ENCODE measurements around the gene SLC6A6. TPM values are rescaled to one million over a fixed set of nuclear protein-coding genes. Genes with fewer than 3 reads are reported as not detected.
A peak's percentile ranks its signal among the peaks of the same experiment; 100 is the strongest.

The SLC6A6 gene
- total RNA-seq, 2 experiments from 2014 or later, result 27.8 to 31.2 TPM

DNA sequence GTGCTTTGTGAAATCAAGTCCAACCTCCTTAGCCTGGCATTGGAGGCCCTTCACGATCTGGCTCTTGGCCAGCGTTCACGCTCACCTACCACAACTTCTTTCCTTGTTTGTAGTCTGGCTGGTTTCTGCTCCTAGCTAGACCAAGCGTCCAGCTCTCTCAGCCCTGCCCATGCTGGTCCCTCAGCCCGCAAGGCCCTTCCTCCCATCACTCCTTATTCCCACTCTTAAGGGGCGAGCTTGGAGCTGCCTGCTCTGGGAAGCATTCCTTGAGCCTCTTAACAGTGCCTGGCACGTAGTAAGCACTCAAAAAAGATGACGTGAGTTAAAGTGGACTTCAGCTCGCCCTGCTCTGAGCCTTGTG, 8.7 kb downstream of the SLC6A6 start:
- Mint-ChIP-seq H3K27ac (no peak overlapping the region), H3K4me3 (no peak overlapping the region), H3K36me3 (ENCODE audit: low read depth) (peaks cover 36% of the 10 kb centered on the region), H3K27me3 (no peaks in the 10 kb centered on the region), H3K4me1 (ENCODE audit: low read depth) (peaks cover 23% of the 10 kb centered on the region), H3K9me3 (no peaks in the 10 kb centered on the region)
- Histone ChIP-seq H3K27me3 (ENCODE audit: control insufficient read depth in 1 of 2, insufficient read depth in 2 of 2, low read length in 2 of 2) (no peaks in the 10 kb centered on the region), H3K4me1 (ENCODE audit: insufficient read depth, low read length) (peaks cover 36% of the 10 kb centered on the region), H3K27ac (ENCODE audit: low read depth in 1 of 2, low read length in 2 of 2) (peak overlapping the region in 1 of 2 donors; percentile 9), H3K9me3 (ENCODE audit: control insufficient read depth in 1 of 2, insufficient read depth in 1 of 2, low read length in 2 of 2) (no peaks in the 10 kb centered on the region), H3K4me3 (ENCODE audit: low read length) (no peak overlapping the region), H3K36me3 (ENCODE audit: insufficient read depth, low read length) (peaks cover 42% of the 10 kb centered on the region)
- no peak for TF ChIP-seq CTCF (IDR thresholded peaks at IDR 0.05)
- DNase-seq, result no peak
- ATAC-seq (ENCODE audit: poor library complexity), result no peak
- ChIA-PET POLR2A (no interaction called here), CTCF (interaction anchor here (1.2 kb wide), 1 partner anchor 9 kb away, joined by 3 read pairs; the partner anchor contains the start of gene SLC6A6)
- intact Hi-C loops (cut with DNase I, micrococcal nuclease), result no loop called here

DNA sequence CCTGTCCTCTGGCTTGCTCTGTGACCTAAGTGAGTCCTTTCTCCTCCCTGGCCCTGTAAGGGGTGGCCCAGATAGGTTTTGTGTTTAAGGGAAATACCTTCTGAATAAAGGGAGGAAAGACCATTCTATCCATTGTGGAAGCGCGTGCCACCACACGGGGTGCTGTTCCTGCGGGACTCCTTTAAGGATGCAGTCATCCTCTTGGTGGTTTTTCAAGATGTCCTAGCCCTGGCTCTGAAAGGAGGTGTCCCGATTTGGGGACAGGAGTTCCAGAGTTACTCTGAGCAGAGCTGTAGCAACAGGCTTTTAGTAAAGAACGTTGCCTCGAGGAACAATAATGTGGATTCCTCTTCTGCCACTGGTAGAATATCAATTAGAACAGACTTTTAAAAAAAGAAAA, 9.6 kb downstream of the SLC6A6 start:
- ATAC-seq (ENCODE audit: poor library complexity), result no peak
- Histone ChIP-seq H3K4me1 (ENCODE audit: insufficient read depth, low read length) (peaks cover 29% of the 10 kb centered on the region), H3K4me3 (ENCODE audit: low read length) (no peak overlapping the region), H3K27ac (ENCODE audit: low read depth in 1 of 2, low read length in 2 of 2) (no peak overlapping the region), H3K27me3 (ENCODE audit: control insufficient read depth in 1 of 2, insufficient read depth in 2 of 2, low read length in 2 of 2) (no peaks in the 10 kb centered on the region), H3K36me3 (ENCODE audit: insufficient read depth, low read length) (peaks cover 50% of the 10 kb centered on the region), H3K9me3 (ENCODE audit: control insufficient read depth in 1 of 2, insufficient read depth in 1 of 2, low read length in 2 of 2) (no peaks in the 10 kb centered on the region)
- Mint-ChIP-seq H3K27ac (no peak overlapping the region), H3K36me3 (ENCODE audit: low read depth) (peaks cover 36% of the 10 kb centered on the region), H3K27me3 (no peaks in the 10 kb centered on the region), H3K9me3 (no peaks in the 10 kb centered on the region), H3K4me1 (ENCODE audit: low read depth) (peaks cover 17% of the 10 kb centered on the region), H3K4me3 (no peak overlapping the region)
- ChIA-PET POLR2A (no interaction called here), CTCF (interaction anchor here (1.2 kb wide), 1 partner anchor 10 kb away, joined by 3 read pairs; the partner anchor contains the start of gene SLC6A6)
- DNase-seq, result no peak
- TF ChIP-seq CTCF (IDR thresholded peaks at IDR 0.05), result no peak
- intact Hi-C loops (cut with DNase I, micrococcal nuclease), result no loop called here

DNA sequence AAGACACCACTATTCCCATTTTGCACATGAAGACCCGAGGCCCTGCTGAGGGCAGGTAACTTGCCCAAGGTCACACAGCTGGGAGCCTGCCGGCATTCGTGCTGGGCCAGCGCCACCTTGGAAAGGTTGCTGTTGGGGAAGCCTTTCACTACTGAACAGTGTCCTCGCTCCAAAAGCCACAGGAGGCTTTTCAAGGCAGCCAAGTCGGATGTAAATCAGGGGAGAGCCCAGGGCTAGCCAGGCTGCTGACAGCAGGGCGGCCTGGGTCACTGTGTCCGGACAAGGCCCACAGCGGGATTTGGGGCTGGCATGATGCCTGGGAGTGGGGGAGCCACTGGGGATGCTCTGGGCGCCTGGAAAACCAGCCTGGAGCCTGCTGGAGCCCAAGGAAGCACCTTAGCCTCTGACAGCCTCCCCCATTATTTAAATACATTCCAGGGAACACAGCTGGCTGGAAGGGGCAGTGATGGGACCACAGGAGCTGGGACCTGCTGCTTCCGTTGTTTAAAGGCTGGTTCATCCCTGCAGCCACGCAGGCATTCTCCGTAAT, 10.5 kb downstream of the SLC6A6 start:
- Mint-ChIP-seq H3K27ac (no peak overlapping the region), H3K36me3 (ENCODE audit: low read depth) (peaks cover 35% of the 10 kb centered on the region), H3K27me3 (no peaks in the 10 kb centered on the region), H3K9me3 (no peaks in the 10 kb centered on the region), H3K4me3 (no peak overlapping the region), H3K4me1 (ENCODE audit: low read depth) (peaks cover 17% of the 10 kb centered on the region)
- ATAC-seq (ENCODE audit: poor library complexity) (no peak), DNase-seq (no peak)
- Histone ChIP-seq H3K27me3 (ENCODE audit: control insufficient read depth in 1 of 2, insufficient read depth in 2 of 2, low read length in 2 of 2) (no peaks in the 10 kb centered on the region), H3K27ac (ENCODE audit: low read depth in 1 of 2, low read length in 2 of 2) (no peak overlapping the region), H3K9me3 (ENCODE audit: control insufficient read depth in 1 of 2, insufficient read depth in 1 of 2, low read length in 2 of 2) (no peaks in the 10 kb centered on the region), H3K36me3 (ENCODE audit: insufficient read depth, low read length) (peaks cover 54% of the 10 kb centered on the region), H3K4me1 (ENCODE audit: insufficient read depth, low read length) (peaks cover 29% of the 10 kb centered on the region), H3K4me3 (ENCODE audit: low read length) (no peak overlapping the region)
- CTCF ChIA-PET, result no interaction called here
- no peak for TF ChIP-seq CTCF (IDR thresholded peaks at IDR 0.05)
- POLR2A ChIA-PET, result no interaction called here
- intact Hi-C loops (cut with DNase I, micrococcal nuclease), result no loop called here

Measured in CD4-positive, alpha-beta T cell (primary cell).